ENCODE results near the gene TRIM47. TPM values are rescaled to one million over a fixed set of nuclear protein-coding genes. Genes with fewer than 3 reads are reported as not detected.

Gene TRIM47
- total and polyA plus RNA-seq, 2 of the 13 experiments (the other 11 are each of a cell fraction or from before 2014, with no cell fraction given) = 33.5 to 82.0 TPM

- TF ChIP-seq NFE2L2 (IDR thresholded peaks at IDR 0.05; ENCODE audit: low read length) (no peak), ZNF740 (CRISPR knock-in tag; IDR thresholded peaks at IDR 0.05) (no peak), PTBP1 (IDR thresholded peaks at IDR 0.05; ENCODE audit: low read depth, low read length, poor library complexity, severe bottlenecking) (peak; percentile 70), SNAI1 (CRISPR knock-in tag; IDR thresholded peaks at IDR 0.05; ENCODE audit: borderline replicate concordance) (no peak), PLRG1 (conservative IDR thresholded peaks at IDR 0.05) (no peak), ZNF468 (CRISPR knock-in tag; IDR thresholded peaks at IDR 0.05) (no peak), EHMT2 (IDR thresholded peaks at IDR 0.05; ENCODE audit: borderline replicate concordance, low read depth, low read length) (no peak), ZNF574 (CRISPR knock-in tag; IDR thresholded peaks at IDR 0.05) (no peak), ZBTB21 (CRISPR knock-in tag; IDR thresholded peaks at IDR 0.05) (no peak), AKNA (CRISPR knock-in tag; IDR thresholded peaks at IDR 0.05; ENCODE audit: borderline replicate concordance) (no peak), ZFP41 (CRISPR knock-in tag; IDR thresholded peaks at IDR 0.05; ENCODE audit: borderline replicate concordance) (no peak), ZNF547 (CRISPR knock-in tag; IDR thresholded peaks at IDR 0.05) (no peak), NR2F6 (IDR thresholded peaks at IDR 0.05) (0 out of 2 replicates have a peak, but pooled peaks have one; percentile 20), NR2F6 (CRISPR knock-in tag; IDR thresholded peaks at IDR 0.05) (peak; percentile 30; the same call in 1 of the 2 replicates), IRF2 (CRISPR knock-in tag; IDR thresholded peaks at IDR 0.05) (no peak), JARID2 (CRISPR knock-in tag; IDR thresholded peaks at IDR 0.05; ENCODE audit: insufficient replicate concordance) (no peak), ZNF615 (CRISPR knock-in tag; IDR thresholded peaks at IDR 0.05; ENCODE audit: borderline replicate concordance) (no peak), BORCS8-MEF2B (CRISPR knock-in tag; IDR thresholded peaks at IDR 0.05) (no peak), TBP (CRISPR knock-in tag; IDR thresholded peaks at IDR 0.05) (no peak), ZNF235 (CRISPR knock-in tag; IDR thresholded peaks at IDR 0.05; ENCODE audit: borderline replicate concordance) (no peak), PAWR (CRISPR knock-in tag; IDR thresholded peaks at IDR 0.05; ENCODE audit: borderline replicate concordance) (no peak), TAF1 (CRISPR knock-in tag; IDR thresholded peaks at IDR 0.05) (no peak), GMEB2 (CRISPR knock-in tag; IDR thresholded peaks at IDR 0.05; ENCODE audit: low read depth) (no peak)
Measured at GRCh38 chr17:75914643-75915267, 36.4 kb upstream of the TRIM47 start (continued).

Measured in HepG2 (cell line).